ENCODE results near the gene SELENOH. TPM values are rescaled to one million over a fixed set of nuclear protein-coding genes. Genes with fewer than 3 reads are reported as not detected.

The SELENOH gene
- polyA plus RNA-seq, 1 donor (not counting 4 experiments of a cell fraction or from before 2014, with no cell fraction given): 88.2 TPM

GRCh38 chr11:57709802-57710367 lies 31.4 kb upstream of the SELENOH start:
- Histone ChIP-seq H3K27me3 (ENCODE audit: control insufficient read depth, extremely low read depth, insufficient read depth, low read length) (no peaks in the 10 kb centered on the region), H3K36me3 (ENCODE audit: control insufficient read depth in 2 of 2, extremely low read depth in 1 of 2, insufficient read depth in 2 of 2, low read length in 2 of 2) (peaks cover 2% of the 10 kb centered on the region in 2 experiments), H3K27ac (ENCODE audit: control insufficient read depth, insufficient read depth, low read length) (no peak overlapping the region), H3K79me2 (ENCODE audit: control insufficient read depth, insufficient read depth, low read length) (peaks cover 51% of the 10 kb centered on the region), H3K9ac (ENCODE audit: control insufficient read depth, extremely low read depth, insufficient read depth, low read length) (no peak overlapping the region), H3K4me3 (ENCODE audit: control insufficient read depth in 2 of 3, extremely low read depth in 1 of 3, insufficient read depth in 2 of 3, low read depth in 1 of 3, low read length in 3 of 3) (no peak overlapping the region), H3K9me1 (ENCODE audit: control insufficient read depth, extremely low read depth, insufficient read depth, low read length) (no peaks in the 10 kb centered on the region), H3K4me1 (ENCODE audit: control insufficient read depth, extremely low read depth, insufficient read depth, low read length) (peaks cover 25% of the 10 kb centered on the region), H3K4me2 (ENCODE audit: control insufficient read depth, extremely low read depth, insufficient read depth, low read depth, low read length) (no peak overlapping the region), H3K9me3 (ENCODE audit: control insufficient read depth, low read depth, low read length) (no peaks in the 10 kb centered on the region), H4K20me1 (ENCODE audit: control insufficient read depth, extremely low read depth, insufficient read depth, low read length) (no peaks in the 10 kb centered on the region), H2AFZ (ENCODE audit: control insufficient read depth, low read length) (no peak overlapping the region)
- dilution Hi-C loops (cut with MboI; ENCODE audit: extremely low pct_ligation_motif_present, low sequenced_read_pairs): no loop called here
- TF ChIP-seq EZH2 (IDR thresholded peaks at IDR 0.05; ENCODE audit: low read length): no peak
- no peak for TF ChIP-seq CTCF (optimal IDR thresholded peaks at IDR 0.05 in 1 of 3, IDR thresholded peaks at IDR 0.05 in 1 of 3, conservative IDR thresholded peaks at IDR 0.05 in 1 of 3; ENCODE audit: extremely low read depth in 1 of 3, insufficient read depth in 2 of 3, low read length in 3 of 3)
- DNase-seq (ENCODE audit: low read depth, low spot score) (no peak), FAIRE-seq (no peak)

GRCh38 chr11:57711414-57712255 lies 29.7 kb upstream of the SELENOH start, which contains the start of gene MED19:
Gene MED19 (minus strand): TSS chr11:57712215. CDS start chr11:57712179, 36 bp downstream.
- H4K20me1 ChIP-seq (ENCODE audit: control insufficient read depth, extremely low read depth, insufficient read depth, low read length): no peaks in the 10 kb centered on the region
- peaks cover 54% of the 10 kb centered on the region for H3K79me2 ChIP-seq (ENCODE audit: control insufficient read depth, insufficient read depth, low read length)
- peak within 1 kb of the TSS; percentile 96 for H3K9ac ChIP-seq (ENCODE audit: control insufficient read depth, extremely low read depth, insufficient read depth, low read length)
- H2AFZ ChIP-seq (ENCODE audit: control insufficient read depth, low read length): peak within 1 kb of the TSS; percentile 100
- dilution Hi-C loops (cut with MboI; ENCODE audit: extremely low pct_ligation_motif_present, low sequenced_read_pairs): no loop called here
- peak within 1 kb of the TSS; percentile 66 to 100 (median 97) for H3K4me3 ChIP-seq (ENCODE audit: control insufficient read depth in 2 of 3, extremely low read depth in 1 of 3, insufficient read depth in 2 of 3, low read depth in 1 of 3, low read length in 3 of 3)
- no peaks in the 10 kb centered on the region for H3K36me3 ChIP-seq (ENCODE audit: control insufficient read depth in 2 of 2, extremely low read depth in 1 of 2, insufficient read depth in 2 of 2, low read length in 2 of 2)
- H3K9me3 ChIP-seq (ENCODE audit: control insufficient read depth, low read depth, low read length): no peaks in the 10 kb centered on the region
- DNase-seq (ENCODE audit: low read depth, low spot score) (peak; percentile 91), FAIRE-seq (peak; percentile 93)
- peak within 1 kb of the TSS; percentile 93 for H3K4me2 ChIP-seq (ENCODE audit: control insufficient read depth, extremely low read depth, insufficient read depth, low read depth, low read length)
- H3K4me1 ChIP-seq (ENCODE audit: control insufficient read depth, extremely low read depth, insufficient read depth, low read length): peaks cover 25% of the 10 kb centered on the region
- H3K27me3 ChIP-seq (ENCODE audit: control insufficient read depth, extremely low read depth, insufficient read depth, low read length): no peaks in the 10 kb centered on the region
- H3K27ac ChIP-seq (ENCODE audit: control insufficient read depth, insufficient read depth, low read length): peak within 1 kb of the TSS; percentile 87
- no peak for TF ChIP-seq EZH2 (IDR thresholded peaks at IDR 0.05; ENCODE audit: low read length)
- TF ChIP-seq CTCF (optimal IDR thresholded peaks at IDR 0.05 in 1 of 3, IDR thresholded peaks at IDR 0.05 in 1 of 3, conservative IDR thresholded peaks at IDR 0.05 in 1 of 3; ENCODE audit: extremely low read depth in 1 of 3, insufficient read depth in 2 of 3, low read length in 3 of 3): no peak
- no peaks in the 10 kb centered on the region for H3K9me1 ChIP-seq (ENCODE audit: control insufficient read depth, extremely low read depth, insufficient read depth, low read length)

All from keratinocyte (primary cell).